ENCODE measurements around the gene ERRFI1.
A peak's percentile ranks its signal among the peaks of the same experiment; 100 is the strongest.
"Not testable (repeated sequence)": the region's sequence is repeated elsewhere in the genome, so short reads cannot be mapped to it uniquely, and the experiment has no call there.

Gene ERRFI1, protein sequence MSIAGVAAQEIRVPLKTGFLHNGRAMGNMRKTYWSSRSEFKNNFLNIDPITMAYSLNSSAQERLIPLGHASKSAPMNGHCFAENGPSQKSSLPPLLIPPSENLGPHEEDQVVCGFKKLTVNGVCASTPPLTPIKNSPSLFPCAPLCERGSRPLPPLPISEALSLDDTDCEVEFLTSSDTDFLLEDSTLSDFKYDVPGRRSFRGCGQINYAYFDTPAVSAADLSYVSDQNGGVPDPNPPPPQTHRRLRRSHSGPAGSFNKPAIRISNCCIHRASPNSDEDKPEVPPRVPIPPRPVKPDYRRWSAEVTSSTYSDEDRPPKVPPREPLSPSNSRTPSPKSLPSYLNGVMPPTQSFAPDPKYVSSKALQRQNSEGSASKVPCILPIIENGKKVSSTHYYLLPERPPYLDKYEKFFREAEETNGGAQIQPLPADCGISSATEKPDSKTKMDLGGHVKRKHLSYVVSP
- total RNA-seq, result 1.4 to 48.8 (median 3.0) reads per million in 17 experiments

DNA sequence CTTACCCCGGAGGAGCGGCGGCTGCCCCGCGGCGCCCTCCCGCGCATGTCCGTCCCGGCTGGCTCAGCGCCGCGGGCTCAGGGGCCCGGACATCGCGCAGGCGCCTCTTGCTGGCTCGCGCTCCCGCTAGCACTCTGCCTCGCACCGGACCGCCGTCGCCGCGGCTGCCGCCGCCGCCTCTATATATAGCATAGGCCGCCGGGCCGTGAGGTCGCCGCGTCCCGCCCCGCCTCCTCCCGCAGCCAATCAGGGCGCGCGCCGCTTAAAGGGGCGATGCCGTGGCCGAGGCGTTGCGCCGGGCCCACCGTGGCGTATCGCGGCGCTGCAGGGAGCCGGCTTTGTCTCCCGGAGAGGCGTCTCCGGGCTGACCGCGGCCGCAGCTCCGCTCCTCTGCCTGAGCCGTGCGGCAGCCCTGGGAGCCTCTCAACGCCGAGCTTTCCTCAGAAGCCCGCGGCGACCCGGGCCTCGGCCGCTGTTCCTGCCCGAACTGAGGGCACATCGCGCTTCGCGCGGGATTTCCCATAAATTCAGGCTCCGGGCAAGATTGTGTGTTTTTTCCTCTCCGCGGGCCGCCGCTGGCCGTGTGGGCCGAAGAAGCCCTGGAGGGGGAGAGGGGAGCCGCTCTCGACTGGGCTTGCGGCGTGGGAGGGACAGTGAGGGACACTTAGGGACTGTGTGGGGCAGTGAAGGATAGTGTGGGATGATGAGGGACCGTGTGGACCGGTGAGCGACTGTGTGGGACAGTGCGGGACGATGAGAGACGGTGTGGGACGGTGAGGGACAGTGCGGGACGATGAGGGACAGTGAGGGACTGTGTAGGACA lies at the start of gene ERRFI1:
Gene ERRFI1 (minus strand): TSS at position 157 of the 823 bp plus-strand sequence. CDS start 10,690 bp downstream, outside the sequence.
- DNase-seq, result peak; percentile 92 to 97 (median 95)

DNA sequence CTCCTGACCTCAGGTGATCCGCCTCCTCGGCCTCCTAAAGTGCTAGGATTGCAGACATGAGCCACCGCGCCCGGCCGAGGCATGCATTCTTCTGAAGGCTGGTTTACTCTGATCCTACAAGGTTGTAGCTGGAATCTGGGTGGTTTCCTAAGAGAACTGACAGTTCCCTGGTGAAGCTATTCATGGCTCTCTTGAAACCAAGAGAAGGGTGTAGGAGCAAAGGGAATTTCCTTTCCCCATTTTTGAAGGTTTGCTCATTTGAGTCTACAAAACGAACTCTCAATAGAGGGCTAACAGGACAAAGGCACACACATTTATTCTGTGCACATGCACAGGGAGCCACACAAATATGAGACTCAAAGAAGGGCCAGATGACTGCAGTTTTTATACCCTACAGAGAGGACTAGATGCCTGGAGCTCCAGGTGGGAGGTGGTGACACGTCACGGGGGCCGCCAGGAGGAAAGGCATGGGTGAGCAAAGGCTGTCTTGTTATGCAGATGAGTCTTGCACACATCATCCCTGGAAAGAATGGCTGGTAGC lies 49.5 kb upstream of the ERRFI1 start:
- DNase-seq, result no peak

DNA sequence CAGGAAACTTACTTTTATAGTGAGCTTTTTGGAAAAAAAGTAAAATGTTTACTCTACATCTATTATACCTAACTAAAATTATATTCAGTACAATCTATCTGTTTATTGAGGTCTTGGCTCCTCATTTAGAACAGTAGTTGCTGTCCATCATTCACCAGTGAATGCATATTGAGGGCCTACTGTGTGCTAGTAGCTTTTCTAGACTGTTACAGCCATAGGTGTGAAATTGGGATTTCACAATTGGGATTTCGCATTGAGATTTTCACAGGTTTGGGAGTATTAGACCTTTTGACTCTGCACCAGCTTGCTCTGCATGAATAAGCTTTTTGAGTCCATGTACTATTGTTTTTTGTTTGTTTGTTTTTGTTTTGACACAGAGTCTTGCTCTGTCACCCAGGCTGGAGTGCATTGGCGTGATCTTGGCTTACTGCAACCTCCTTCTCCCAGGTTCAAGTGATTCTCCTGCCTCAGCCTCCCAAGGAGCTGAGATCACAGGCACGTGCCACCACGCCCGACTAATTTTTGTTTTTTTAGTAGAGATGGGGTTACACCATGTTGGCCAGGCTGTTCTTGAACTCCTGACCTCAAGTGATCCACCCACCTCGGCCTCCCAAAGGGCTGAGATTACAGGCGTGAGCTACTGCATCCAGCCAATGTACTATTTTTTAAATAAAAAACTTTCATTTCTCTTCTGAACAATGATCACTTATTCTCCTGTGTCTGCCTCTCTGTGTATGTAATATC lies 47.2 kb upstream of the ERRFI1 start:
- no peak for DNase-seq

- DNase-seq, result no peak
Measured at GRCh38 chr1:8070381-8070811, 44.3 kb upstream of the ERRFI1 start.

DNA sequence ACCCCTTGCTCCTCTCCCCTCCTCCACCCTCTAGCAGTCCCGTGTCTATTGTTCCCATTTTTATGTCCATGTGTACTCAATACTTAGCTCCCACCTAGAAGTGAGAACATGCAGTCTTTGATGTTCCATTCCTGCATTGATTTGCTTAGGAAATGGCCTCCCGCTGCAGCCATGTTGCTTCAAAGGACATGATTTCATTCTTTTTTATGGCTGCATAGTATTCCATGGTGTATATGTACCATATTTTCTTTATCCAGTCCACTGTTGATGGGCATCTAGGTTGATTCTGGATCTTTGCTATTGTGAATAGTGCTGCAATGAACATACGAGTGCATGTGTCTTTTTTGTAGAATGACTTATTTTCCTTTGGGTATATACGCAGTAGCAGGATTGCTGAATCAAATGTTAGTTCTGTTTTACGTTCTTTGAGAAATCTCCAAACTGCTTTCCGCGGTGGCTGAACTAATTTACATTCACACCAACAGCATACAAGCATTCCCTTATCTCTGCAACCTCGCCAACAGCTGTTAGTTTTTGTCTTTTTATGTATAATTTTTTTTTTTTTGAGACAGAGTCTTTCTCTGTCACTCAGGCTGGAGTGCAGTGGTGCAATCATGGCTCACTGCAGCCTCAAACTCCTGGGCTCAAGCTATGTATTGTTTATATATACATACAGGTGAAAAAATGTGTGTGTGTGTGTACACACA lies 43.7 kb upstream of the ERRFI1 start:
- DNase-seq, result not testable (repeated sequence)

DNA sequence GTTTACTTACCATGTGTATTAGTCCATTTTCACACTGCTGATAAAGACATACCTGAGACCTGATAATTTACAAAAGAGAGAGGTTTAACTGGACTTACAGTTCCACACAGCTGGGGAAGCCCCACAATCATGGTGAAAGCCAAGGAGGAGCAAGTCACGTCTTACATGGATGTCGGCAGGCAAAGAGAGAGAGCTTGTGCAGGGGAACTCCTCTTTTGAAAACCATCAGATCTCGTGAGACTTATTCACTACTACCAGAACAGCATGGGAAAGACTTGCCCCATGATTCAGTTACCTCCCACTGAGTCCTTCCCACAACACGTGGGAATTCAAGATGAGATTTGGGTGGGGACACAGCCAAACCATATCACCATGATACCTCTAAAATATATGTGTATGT lies 39.3 kb upstream of the ERRFI1 start:
- DNase-seq, result peak in 1 of 4 experiments; percentile 6

DNA sequence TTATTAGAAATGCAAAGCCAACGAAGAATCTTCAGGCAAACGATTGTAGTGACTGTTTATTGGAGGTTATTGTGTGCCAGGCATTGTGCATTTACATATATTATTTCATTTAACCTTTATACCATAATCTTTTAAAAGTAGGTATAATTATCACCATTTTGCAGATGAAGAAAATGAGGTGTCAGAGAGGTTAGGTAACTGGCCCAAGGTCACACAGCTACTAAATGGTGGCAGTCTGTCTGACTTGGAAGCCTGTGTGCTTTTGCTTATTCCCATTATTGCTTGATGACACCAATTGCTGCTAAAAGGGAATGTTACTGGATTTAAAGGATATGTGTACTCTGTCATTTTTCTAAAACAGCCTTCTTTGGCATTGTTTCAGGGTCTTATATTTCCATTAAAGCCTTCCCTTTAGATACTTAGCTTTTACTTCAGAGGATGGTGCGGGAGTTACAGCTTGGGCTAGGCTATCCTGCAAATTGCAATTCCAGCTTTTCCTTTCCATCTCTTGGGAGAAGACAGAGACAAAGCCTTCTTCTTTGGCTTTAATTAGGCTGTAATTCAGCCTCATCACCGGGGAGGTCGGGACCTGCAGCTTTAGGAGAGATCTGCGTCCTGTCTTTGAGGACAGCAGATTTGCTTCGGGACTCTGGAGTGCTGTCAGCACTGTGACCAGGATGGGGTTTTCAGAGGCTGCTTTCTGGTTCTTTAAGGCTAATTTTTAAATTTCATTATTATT lies 37.4 kb upstream of the ERRFI1 start:
- no peak for DNase-seq

DNA sequence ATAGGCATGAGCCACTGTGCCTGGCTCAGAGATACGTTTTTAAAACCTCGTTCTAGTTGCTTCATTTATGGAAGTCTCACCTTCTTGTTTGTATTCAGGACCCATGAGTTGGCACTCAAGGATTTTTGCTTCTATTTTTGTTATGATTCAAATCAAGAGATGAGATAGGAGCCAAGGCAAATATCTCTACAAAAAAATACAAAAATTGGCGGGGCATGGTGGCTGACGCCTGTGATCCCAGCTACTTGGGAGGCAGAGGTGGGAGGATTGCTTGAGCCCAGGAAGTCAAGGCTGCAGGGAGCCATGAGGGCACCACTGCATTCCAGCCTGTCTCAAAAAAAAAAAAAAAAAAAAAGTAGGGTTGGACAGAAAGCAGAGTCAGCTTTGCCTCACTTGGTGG lies 36.8 kb upstream of the ERRFI1 start:
- no peak for DNase-seq

DNA sequence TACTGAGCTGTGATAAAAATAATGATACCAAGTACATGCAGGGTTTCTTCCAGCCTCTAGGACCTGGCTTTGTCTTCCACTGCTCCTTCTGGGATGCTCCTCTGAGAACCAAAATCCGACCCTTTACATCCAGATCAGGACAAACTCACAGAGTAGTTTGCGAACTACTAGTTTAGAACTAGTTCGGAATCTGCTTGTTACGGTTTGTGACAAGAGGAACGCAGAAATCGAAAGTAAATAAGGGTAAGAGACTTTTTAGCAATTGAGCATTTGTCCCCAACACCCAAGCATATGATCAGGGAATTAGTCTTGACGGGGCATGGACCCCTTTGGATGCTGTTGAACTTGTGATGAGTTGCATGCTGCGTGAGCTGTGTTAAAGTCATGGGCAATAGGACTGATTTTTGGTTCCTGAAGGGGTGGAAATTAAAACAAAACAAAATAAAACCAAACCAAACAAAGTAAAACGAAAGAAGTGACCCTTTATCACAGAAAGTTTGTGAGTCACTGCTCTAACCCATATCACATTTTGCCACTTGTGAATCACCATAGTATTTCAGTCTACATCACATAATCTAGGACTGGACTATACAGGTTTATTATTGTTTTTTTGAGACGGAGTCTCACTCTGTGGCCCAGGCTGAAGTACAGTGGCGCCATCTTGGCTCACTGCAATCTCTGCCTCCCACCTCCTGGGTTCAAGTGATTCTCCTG lies 35.7 kb upstream of the ERRFI1 start:
- no peak for DNase-seq

- no peak for DNase-seq
Measured at GRCh38 chr1:8061210-8061609, 35.1 kb upstream of the ERRFI1 start.

DNA sequence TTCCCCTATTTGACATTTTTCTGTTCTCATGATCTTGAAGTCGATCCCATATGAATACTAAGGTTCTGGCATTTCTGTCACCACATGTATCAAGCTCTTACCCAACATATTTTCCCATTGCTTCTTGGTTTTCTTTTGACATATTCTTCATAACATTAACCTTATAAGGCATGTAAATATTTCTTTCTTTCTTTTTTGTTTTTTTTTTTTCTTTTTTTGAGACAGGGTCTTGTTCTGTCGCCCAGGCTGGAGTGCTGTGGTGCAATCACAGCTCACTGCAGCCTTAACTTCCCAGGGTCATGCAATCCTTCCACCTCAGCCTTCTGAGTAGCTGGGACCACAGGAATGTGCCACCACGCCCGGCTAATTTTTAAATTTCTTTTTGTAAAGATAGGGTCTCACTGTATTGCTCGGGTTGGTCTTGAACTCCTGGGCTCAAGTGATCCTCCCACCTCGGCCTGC lies 33.1 kb upstream of the ERRFI1 start:
- DNase-seq, result no peak

- DNase-seq, result not testable (repeated sequence)
Measured at GRCh38 chr1:8057779-8058178, 31.7 kb upstream of the ERRFI1 start.

- DNase-seq, result peak in 2 of 4 experiments; percentile 22 to 40
Measured at GRCh38 chr1:8055973-8056372, 29.9 kb upstream of the ERRFI1 start.

DNA sequence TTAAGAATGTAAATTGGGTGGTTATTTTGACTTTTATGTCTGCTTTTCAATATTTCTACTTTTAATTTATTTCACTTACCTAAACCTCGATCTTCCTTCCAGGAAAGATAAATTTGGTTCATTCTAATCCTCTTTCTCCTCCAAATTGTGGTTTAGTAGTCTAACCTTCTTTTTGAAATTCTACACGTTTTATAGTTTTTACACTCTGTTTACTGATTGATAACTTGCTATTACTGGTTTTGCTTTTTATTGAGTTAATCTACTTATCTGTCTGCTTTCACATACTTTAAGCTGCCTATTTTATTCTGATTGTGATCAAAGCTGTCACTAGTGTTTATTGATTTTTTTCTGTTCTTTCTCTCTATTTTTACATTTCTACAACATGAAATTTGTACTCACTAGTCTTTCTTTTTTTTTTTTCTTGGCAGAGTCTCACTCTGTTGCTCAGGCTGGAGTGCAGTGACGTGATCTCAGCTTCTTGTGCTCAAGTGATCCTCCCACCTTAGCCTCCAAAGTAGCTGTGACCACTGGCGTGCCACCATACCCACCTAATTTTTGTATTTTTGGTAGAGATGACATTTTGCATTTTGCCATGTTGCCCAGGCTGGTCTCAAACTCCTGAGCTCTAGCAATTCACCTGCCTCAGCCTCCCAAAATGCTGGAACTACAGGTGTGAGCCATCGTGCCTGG lies 27.9 kb upstream of the ERRFI1 start:
- DNase-seq, result no peak

DNA sequence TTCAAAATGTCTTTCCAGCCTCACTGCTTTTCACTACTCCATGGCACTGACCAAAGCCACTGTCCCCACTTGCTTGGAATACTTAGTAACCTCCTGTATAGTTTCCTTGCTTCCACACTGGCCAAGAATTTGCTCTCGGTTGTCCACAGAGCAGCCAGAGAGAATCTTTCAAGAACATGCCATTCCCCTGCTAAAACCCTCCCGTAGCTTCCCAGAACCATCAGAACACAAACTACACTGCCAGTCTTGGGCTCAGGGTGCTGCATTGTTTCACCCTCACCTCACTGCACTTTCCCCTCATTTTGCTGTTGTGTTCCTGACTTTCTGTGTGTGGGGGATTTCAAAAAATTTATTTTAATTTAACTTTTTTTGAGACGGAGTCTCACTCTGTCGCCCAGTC lies 25.5 kb upstream of the ERRFI1 start:
- no peak for DNase-seq

DNA sequence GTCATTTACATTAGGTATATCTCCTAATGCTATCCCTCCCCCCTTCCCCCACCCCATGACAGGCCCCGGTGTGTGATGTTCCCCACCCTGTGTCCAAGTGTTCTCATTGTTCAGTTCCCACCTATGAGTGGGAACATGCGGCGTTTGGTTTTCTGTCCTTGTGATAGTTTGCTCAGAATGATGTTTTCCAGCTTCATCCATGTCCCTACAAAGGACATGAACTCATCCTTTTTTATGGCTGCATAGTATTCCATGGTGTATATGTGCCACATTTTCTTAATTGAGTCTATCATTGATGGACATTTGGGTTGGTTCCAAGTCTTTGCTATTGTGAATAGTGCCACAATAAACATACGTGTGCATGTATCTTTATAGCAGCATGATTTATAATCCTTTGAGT lies 23.1 kb upstream of the ERRFI1 start:
- not testable (repeated sequence) for DNase-seq

DNA sequence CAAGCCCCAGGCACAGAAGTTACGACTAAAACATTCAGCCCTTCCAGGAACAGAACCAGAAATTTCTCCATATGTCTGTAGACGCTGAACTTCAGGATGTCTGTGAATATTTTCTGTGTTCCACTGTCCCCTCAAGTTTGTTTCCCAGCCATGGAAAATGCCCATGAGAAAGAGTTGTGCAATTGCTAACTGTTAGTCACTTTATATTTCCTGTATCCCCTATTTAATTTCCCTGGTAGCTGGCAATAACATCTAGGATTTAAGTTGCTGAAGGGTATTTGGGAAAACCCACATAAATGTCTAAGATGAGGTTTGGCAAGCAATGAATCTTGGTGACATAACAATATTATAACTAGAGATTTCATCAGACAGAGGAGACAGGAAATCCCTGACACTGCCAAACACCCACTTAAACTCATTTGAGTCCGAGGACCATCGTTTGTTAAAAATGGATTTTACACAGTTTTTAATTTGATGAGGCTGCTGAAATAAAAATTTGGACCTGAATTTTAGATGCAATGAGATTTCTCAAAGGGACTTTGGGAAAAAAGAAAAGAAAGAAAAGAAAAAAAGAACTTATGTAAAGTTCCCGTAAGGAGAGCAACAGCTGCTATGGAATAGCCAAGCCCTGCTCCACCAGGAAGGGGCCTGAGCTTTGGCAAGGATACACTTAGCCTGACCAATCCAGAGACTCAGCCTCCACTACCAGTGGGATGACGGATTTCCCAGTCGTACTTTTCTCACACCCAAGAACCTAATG lies 21.8 kb upstream of the ERRFI1 start:
- peak; percentile 28 to 75 (median 56) for DNase-seq

DNA sequence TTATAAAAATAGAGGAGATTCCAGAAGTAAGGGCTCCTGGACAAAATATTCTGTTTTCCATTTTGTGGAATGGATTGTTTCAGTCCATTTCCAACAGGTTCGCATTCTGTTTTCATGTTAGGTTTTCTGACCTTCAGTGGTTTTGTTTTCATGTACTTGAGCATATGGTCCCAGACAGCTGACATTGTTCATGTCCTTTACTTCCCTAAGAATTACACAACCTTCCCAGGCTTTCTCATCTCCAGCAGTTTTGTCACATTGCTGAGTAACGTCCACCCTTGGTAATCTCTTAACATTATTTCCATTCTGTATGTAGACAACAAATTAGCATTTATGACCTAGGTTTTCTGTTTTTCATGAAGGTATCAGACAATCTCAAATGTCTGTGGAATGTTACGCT lies 21.0 kb upstream of the ERRFI1 start:
- DNase-seq, result peak; percentile 68 to 92 (median 82)

- no peak for DNase-seq
Measured at GRCh38 chr1:8046391-8046790, 20.3 kb upstream of the ERRFI1 start.
